Subcutaneous abdominal adipose tissue (tissue), 5 donors: ENCODE results near the gene SBF2.

Experiments
- H3K27ac ChIP-seq: one replicate; pipeline ENCODE4 v1.7.0; 2013; ENCODE audit warnings: low read depth, mild to moderate bottlenecking, inconsistent platforms, low read length, moderate library complexity
- H3K27me3 ChIP-seq, 5 donors: one replicate each; pipeline ENCODE4 v1.7.0; 2013; ENCODE audit warnings: low read length in 5 of 5, inconsistent platforms in 1 of 5; ENCODE audit not compliant: control insufficient read depth in 5 of 5, insufficient read depth in 4 of 5
- H3K36me3 ChIP-seq, 5 donors: one replicate each; pipeline ENCODE4 v1.7.0; 2013; ENCODE audit warnings: low read length in 5 of 5; ENCODE audit not compliant: control insufficient read depth in 5 of 5, insufficient read depth in 5 of 5
- H3K4me1 ChIP-seq, 5 donors: one replicate each; pipeline ENCODE4 v1.7.0; 2013; ENCODE audit warnings: low read length in 5 of 5, mild to moderate bottlenecking in 3 of 5, moderate library complexity in 1 of 5; ENCODE audit not compliant: control insufficient read depth in 5 of 5, insufficient read depth in 5 of 5
- H3K4me3 ChIP-seq, 5 donors: one replicate each; pipeline ENCODE4 v1.7.0; 2013; ENCODE audit warnings: low read length in 5 of 5, low read depth in 1 of 5
- H3K9ac ChIP-seq, 5 donors: one replicate each; pipeline ENCODE4 v1.7.0; 2013; ENCODE audit warnings: low read length in 5 of 5, mild to moderate bottlenecking in 4 of 5, moderate library complexity in 3 of 5
- H3K9me3 ChIP-seq, 5 donors: one replicate each; pipeline ENCODE4 v1.7.0; 2013; ENCODE audit warnings: low read length in 5 of 5; ENCODE audit not compliant: control insufficient read depth in 5 of 5
- donor health status: healthy.
- donor health status: healthy.
- donor health status: healthy.
- donor health status: healthy.
- donor health status: healthy.

The SBF2 gene

DNA sequence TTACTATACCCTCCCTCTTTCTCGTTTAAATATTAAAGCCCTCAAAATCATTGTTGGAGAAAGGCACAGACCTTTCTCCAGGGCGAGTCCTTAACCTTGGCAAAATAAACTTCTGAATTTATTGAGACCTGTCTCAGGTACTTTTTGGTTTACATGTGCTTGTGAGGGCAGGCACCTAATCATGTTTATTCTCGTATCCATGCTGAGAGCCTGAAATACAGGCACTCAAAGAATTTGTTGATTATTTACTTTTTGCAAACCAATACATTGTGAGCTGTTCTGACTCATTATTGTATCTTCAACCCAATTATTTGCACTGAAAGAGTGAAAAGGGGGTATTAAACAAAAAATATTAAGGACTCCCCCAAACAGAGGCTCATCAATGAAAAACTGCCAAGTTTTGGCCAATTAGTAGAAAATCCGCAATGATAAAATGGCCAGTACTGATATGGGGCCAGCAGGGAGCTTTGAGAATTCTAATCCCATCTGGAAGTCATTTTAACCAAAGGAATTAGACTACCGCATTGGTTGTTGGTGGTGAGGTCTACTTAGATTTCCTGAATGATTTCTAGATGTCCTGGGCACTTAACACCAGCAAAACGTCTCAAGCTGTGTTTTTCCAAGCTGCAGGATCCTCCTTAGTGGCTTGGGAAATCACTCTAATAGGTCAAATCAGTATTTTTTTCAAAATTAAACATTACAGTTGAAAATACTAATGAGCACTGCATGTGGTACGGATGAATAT is 472.8 kb downstream of the SBF2 start:
- H3K4me1 ChIP-seq = peaks cover 0 to 17% (median 0%) of the 10 kb centered on the region in 5 donors
- H3K4me3 ChIP-seq = no peak overlapping the region
- no peak overlapping the region for H3K27ac ChIP-seq
- no peaks in the 10 kb centered on the region for H3K27me3 ChIP-seq
- no peak overlapping the region for H3K9ac ChIP-seq
- H3K36me3 ChIP-seq = peaks cover 0 to 6% (median 3%) of the 10 kb centered on the region in 5 donors
- no peaks in the 10 kb centered on the region for H3K9me3 ChIP-seq

- Histone ChIP-seq H3K36me3 (peaks cover 2 to 6% (median 3%) of the 10 kb centered on the region in 5 donors), H3K27ac (peak overlapping the region; percentile 2), H3K4me1 (peaks cover 0 to 26% (median 0%) of the 10 kb centered on the region in 5 donors), H3K9ac (no peak overlapping the region), H3K27me3 (no peaks in the 10 kb centered on the region), H3K9me3 (no peaks in the 10 kb centered on the region), H3K4me3 (no peak overlapping the region)
These were observed 473.8 kb downstream of the SBF2 start for GRCh38 chr11:9820260-9820659.

GRCh38 chr11:9817191-9817590 is 476.8 kb downstream of the SBF2 start:
- Histone ChIP-seq H3K27ac (no peak overlapping the region), H3K9ac (no peak overlapping the region), H3K4me1 (peaks cover 0 to 26% (median 0%) of the 10 kb centered on the region in 5 donors), H3K27me3 (no peaks in the 10 kb centered on the region), H3K9me3 (no peaks in the 10 kb centered on the region), H3K36me3 (peaks cover 7 to 13% (median 9%) of the 10 kb centered on the region in 5 donors), H3K4me3 (no peak overlapping the region)

DNA sequence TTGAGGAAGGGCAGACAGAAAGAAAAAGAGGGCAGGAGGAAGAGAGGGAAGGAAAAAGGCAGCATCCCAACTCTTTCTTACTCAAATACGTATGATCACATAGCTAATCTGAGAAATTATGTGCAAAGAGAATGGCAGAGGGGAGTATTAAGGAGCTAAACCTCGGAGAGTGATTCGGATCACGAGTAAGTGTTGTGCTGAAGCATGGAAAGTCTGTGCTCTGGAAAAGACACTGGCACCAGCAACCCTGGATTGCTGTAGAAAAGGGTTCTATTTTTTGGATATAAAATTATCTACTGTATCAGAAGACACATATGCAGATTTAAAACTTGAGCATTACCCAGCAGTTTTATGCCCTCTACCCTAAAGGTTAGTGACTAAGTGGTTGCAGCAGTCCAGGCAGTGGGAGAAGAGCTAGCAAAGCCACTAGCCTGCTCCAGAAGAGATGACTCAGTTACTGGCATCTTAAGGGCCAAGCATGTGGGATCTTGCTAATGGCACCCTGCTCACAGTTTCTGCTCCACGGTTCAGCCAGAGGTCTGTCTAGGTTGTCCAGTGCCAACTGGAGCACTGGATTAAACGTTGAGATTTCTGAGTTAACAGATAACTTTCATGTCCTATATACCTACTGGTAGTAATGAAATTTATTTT is 478.4 kb downstream of the SBF2 start:
- Histone ChIP-seq H3K27me3 (no peaks in the 10 kb centered on the region), H3K9me3 (no peaks in the 10 kb centered on the region), H3K4me1 (peaks cover 0 to 26% (median 0%) of the 10 kb centered on the region in 5 donors), H3K4me3 (no peak overlapping the region), H3K36me3 (peaks cover 18 to 23% (median 20%) of the 10 kb centered on the region in 5 donors), H3K9ac (no peak overlapping the region), H3K27ac (peak overlapping the region; percentile 55)

DNA sequence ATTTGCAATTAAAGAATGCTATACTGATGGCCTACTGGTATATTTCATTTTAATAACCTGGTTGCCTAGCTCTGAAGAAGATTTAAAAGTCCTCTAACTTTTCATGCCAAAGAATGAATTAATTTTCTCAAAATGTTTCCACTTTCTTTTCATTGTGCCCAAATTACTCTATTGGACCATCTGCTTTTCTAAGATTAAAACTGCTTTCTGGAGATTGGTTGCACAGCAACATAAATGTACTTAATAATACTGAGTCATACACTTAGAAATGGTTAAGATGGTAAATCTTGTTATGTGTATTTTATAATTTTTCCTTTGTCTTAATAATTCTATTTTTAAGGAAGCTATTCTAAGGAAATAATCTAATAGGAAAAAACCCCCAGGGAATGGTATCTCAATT is 479.9 kb downstream of the SBF2 start:
- H3K27ac ChIP-seq = no peak overlapping the region
- peaks cover 0 to 19% (median 0%) of the 10 kb centered on the region in 5 donors for H3K4me1 ChIP-seq
- peaks cover 18 to 25% (median 19%) of the 10 kb centered on the region in 5 donors for H3K36me3 ChIP-seq
- H3K27me3 ChIP-seq = no peaks in the 10 kb centered on the region
- no peaks in the 10 kb centered on the region for H3K9me3 ChIP-seq
- no peak overlapping the region for H3K9ac ChIP-seq
- no peak overlapping the region for H3K4me3 ChIP-seq

DNA sequence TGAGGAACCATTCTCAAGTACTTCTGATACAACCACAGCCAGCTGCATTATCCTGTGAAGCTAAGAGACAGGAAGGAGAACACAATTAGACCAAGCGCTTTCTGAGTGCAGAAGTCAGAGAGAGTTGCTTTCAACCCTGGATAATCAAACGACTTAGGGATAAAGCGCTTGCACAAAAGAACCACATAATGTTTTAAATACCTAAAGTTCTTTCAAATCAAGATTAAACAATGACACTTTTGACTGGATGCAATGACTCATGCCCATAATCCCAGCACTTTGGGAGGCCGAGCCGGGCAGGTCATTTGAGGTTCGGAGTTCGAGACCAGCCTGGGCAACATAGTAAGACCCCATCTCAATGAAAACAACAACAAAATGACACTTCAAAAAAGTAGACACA is 485.1 kb downstream of the SBF2 start:
- Histone ChIP-seq H3K36me3 (peaks cover 30 to 66% (median 38%) of the 10 kb centered on the region in 5 donors), H3K27ac (no peak overlapping the region), H3K9me3 (peaks cover 0 to 5% (median 0%) of the 10 kb centered on the region in 5 donors), H3K27me3 (no peaks in the 10 kb centered on the region), H3K9ac (no peak overlapping the region), H3K4me3 (no peak overlapping the region), H3K4me1 (peaks cover 0 to 3% (median 0%) of the 10 kb centered on the region in 5 donors)

- peaks cover 22 to 58% (median 31%) of the 10 kb centered on the region in 5 donors for H3K36me3 ChIP-seq
- peaks cover 0 to 15% (median 11%) of the 10 kb centered on the region in 5 donors for H3K4me1 ChIP-seq
- no peak overlapping the region for H3K9ac ChIP-seq
- H3K9me3 ChIP-seq = peaks cover 0 to 5% (median 0%) of the 10 kb centered on the region in 5 donors
- H3K27ac ChIP-seq = no peak overlapping the region
- no peak overlapping the region for H3K4me3 ChIP-seq
- H3K27me3 ChIP-seq = no peaks in the 10 kb centered on the region
These were observed 486.9 kb downstream of the SBF2 start for GRCh38 chr11:9806946-9807687.

GRCh38 chr11:9804419-9804902 is 489.6 kb downstream of the SBF2 start:
- H3K9me3 ChIP-seq = peaks cover 0 to 5% (median 0%) of the 10 kb centered on the region in 5 donors
- no peak overlapping the region for H3K9ac ChIP-seq
- H3K4me3 ChIP-seq = no peak overlapping the region
- no peaks in the 10 kb centered on the region for H3K27me3 ChIP-seq
- peaks cover 17 to 44% (median 20%) of the 10 kb centered on the region in 5 donors for H3K36me3 ChIP-seq
- H3K4me1 ChIP-seq = peaks cover 0 to 24% (median 16%) of the 10 kb centered on the region in 5 donors
- no peak overlapping the region for H3K27ac ChIP-seq

DNA sequence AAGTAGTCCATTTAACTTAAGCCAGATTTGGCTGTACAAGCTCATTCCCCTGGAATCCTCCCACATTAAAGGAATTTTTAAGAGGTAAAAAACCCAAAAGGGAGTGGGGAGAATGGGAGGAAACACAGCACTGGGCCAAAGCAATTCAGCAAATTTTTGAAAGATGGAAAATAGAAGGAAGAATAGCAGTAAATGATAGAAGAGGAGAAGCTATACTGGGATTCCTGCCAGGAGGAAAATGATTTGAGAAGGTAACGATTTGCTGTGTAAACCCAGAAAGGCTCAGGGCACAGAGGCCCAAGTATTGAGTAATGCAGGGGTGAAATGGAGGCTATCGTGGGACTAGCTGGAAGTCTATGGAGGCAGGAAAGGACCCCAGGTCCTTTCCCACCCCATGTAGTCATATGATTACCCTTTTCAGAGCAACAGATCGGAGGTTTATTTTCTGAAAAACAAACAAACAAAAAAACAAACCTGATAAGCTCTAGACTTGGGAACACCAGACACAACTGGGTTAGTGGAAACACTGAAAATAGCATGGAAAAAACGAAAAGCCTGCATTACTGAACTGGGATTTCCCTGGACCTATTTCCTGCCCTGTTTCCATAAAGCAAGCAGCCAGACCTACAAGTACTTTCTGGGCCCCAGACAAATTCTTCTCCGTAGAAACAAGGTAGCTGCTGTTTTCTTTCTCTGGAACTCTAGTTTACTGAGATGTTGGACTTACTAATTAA is 490.2 kb downstream of the SBF2 start:
- H3K27me3 ChIP-seq = no peaks in the 10 kb centered on the region
- H3K27ac ChIP-seq = no peak overlapping the region
- H3K9ac ChIP-seq = no peak overlapping the region
- H3K36me3 ChIP-seq = peaks cover 17 to 41% (median 20%) of the 10 kb centered on the region in 5 donors
- H3K4me1 ChIP-seq = peaks cover 0 to 24% (median 16%) of the 10 kb centered on the region in 5 donors
- H3K4me3 ChIP-seq = no peak overlapping the region
- peaks cover 0 to 5% (median 0%) of the 10 kb centered on the region in 5 donors for H3K9me3 ChIP-seq
